OCI-LY1 (cell line): Measurements from ENCODE around the gene ANO2.

Source experiments
- H2AFZ ChIP-seq: fragments of 200-600 bp; sonication (generic), shearing (Covaris generic); 2 replicates; pipeline ENCODE4 v1.6.0; 2014; ENCODE audit warnings: antibody characterized with exemption, mild to moderate bottlenecking, low read length
- H3F3A ChIP-seq: fragments of 200-600 bp; sonication (generic), shearing (Covaris generic); 2 replicates; pipeline ENCODE4 v1.6.0; 2014; ENCODE audit warnings: mild to moderate bottlenecking, antibody characterized with exemption, low read length, moderate library complexity; ENCODE audit not compliant: insufficient read depth
- H3K27ac ChIP-seq: fragments of 200-600 bp; sonication (generic); 2 replicates; pipeline ENCODE4 v1.5.1; 2014; ENCODE audit warnings: low read length, mixed run types, mild to moderate bottlenecking, low read depth; ENCODE audit not compliant: poor library complexity, severe bottlenecking
- H3K27me3 ChIP-seq: fragments of 200-600 bp; sonication (generic); 2 replicates; pipeline ENCODE4 v1.6.0; 2014; ENCODE audit warnings: antibody characterized with exemption, mild to moderate bottlenecking, low read length, moderate library complexity; ENCODE audit not compliant: insufficient read depth
- H3K36me3 ChIP-seq: fragments of 200-600 bp; sonication (generic); 2 replicates; pipeline ENCODE4 v1.6.1; 2014; ENCODE audit warnings: mild to moderate bottlenecking, antibody characterized with exemption, low read length, moderate library complexity, mixed read lengths; ENCODE audit not compliant: insufficient read depth
- H3K4me1 ChIP-seq: fragments of 200-600 bp; sonication (generic); 2 replicates; pipeline ENCODE4 v1.5.1; 2014; ENCODE audit warnings: mild to moderate bottlenecking, low read length, moderate library complexity; ENCODE audit not compliant: insufficient read depth, severe bottlenecking
- H3K4me2 ChIP-seq: fragments of 200-600 bp; sonication (generic), shearing (Covaris generic); 2 replicates; pipeline ENCODE4 v1.6.1; 2014; ENCODE audit warnings: low read length
- H3K4me3 ChIP-seq: fragments of 200-600 bp; sonication (generic); 2 replicates; pipeline ENCODE4 v1.5.1; 2014; ENCODE audit warnings: low read length, low read depth, mild to moderate bottlenecking, mixed read lengths; ENCODE audit not compliant: poor library complexity, severe bottlenecking
- H3K79me2 ChIP-seq: fragments of 200-600 bp; shearing (Covaris generic); 2 replicates; pipeline ENCODE4 v1.6.1; 2016; ENCODE audit warnings: mixed run types, low read length, mixed read lengths; ENCODE audit not compliant: insufficient read depth
- H3K9ac ChIP-seq: fragments of 200-600 bp; sonication (generic), shearing (Covaris generic); 2 replicates; pipeline ENCODE4 v1.6.1; 2014; ENCODE audit warnings: mild to moderate bottlenecking, low read length, mixed read lengths
- H3K9me2 ChIP-seq: fragments of 200-600 bp; sonication (generic), shearing (Covaris generic); 2 replicates; pipeline ENCODE4 v1.6.1; 2014; ENCODE audit warnings: low read depth, mild to moderate bottlenecking, low read length, mixed read lengths
- H3K9me3 ChIP-seq: fragments of 200-600 bp; shearing (Covaris generic); 2 replicates; pipeline ENCODE4 v1.6.1; 2014; ENCODE audit warnings: low read length, mixed read lengths
- H4K20me1 ChIP-seq: fragments of 200-600 bp; sonication (generic), shearing (Covaris generic); 2 replicates; pipeline ENCODE4 v1.6.0; 2016; ENCODE audit warnings: mild to moderate bottlenecking, low read length; ENCODE audit not compliant: insufficient read depth
- CTCF ChIP-seq: fragments of 200-600 bp; sonication (generic), shearing (Covaris generic); IDR thresholded peaks from 2 replicates; pipeline ENCODE4 v1.5.1; 2017; ENCODE audit warnings: mild to moderate bottlenecking, antibody characterized with exemption, low read length, moderate library complexity, mixed read lengths
- EZH2 ChIP-seq: fragments of 200-600 bp; sonication (generic), shearing (Covaris generic); IDR thresholded peaks from 2 replicates; pipeline ENCODE4 v1.8.0; 2017; ENCODE audit warnings: borderline replicate concordance, mixed run types, mild to moderate bottlenecking, antibody characterized with exemption, low read length, moderate library complexity, mixed read lengths

The ANO2 gene

GRCh38 chr12:5589054-5589453 lies 356.0 kb downstream of the ANO2 start:
- Histone ChIP-seq H3K36me3 (no peaks in the 10 kb centered on the region), H3F3A (no peaks in the 10 kb centered on the region), H4K20me1 (no peaks in the 10 kb centered on the region), H3K27me3 (peaks cover 5% of the 10 kb centered on the region; the same call in 1 of the 2 replicates), H2AFZ (no peak overlapping the region), H3K4me3 (no peak overlapping the region), H3K9ac (no peak overlapping the region), H3K4me1 (no peaks in the 10 kb centered on the region), H3K4me2 (no peak overlapping the region), H3K27ac (no peak overlapping the region), H3K9me3 (no peaks in the 10 kb centered on the region), H3K9me2 (no peaks in the 10 kb centered on the region), H3K79me2 (no peaks in the 10 kb centered on the region)
- TF ChIP-seq EZH2, result no peak
- TF ChIP-seq CTCF, result no peak

- Histone ChIP-seq H3K9me3 (no peaks in the 10 kb centered on the region), H3K36me3 (no peaks in the 10 kb centered on the region), H3F3A (no peaks in the 10 kb centered on the region)
Measured at GRCh38 chr12:5588591-5588990, 356.5 kb downstream of the ANO2 start.

GRCh38 chr12:5588176-5588575 lies 356.9 kb downstream of the ANO2 start:
- no peaks in the 10 kb centered on the region for H3K9me2 ChIP-seq
- H3K4me2 ChIP-seq, result no peak overlapping the region
- H3K27ac ChIP-seq, result no peak overlapping the region
- no peaks in the 10 kb centered on the region for H3K36me3 ChIP-seq
- no peak overlapping the region for H2AFZ ChIP-seq
- H3K9ac ChIP-seq, result no peak overlapping the region
- peaks cover 5% of the 10 kb centered on the region; the same call in 1 of the 2 replicates for H3K27me3 ChIP-seq
- H3K9me3 ChIP-seq, result no peaks in the 10 kb centered on the region
- H4K20me1 ChIP-seq, result no peaks in the 10 kb centered on the region
- no peak overlapping the region for H3K4me3 ChIP-seq
- TF ChIP-seq EZH2 (no peak), CTCF (no peak)
- no peaks in the 10 kb centered on the region for H3K4me1 ChIP-seq
- H3F3A ChIP-seq, result no peaks in the 10 kb centered on the region
- no peaks in the 10 kb centered on the region for H3K79me2 ChIP-seq

More at GRCh38 chr12:5588591-5588990, 356.5 kb downstream of the ANO2 start:
- Histone ChIP-seq H3K4me3 (no peak overlapping the region), H3K9ac (no peak overlapping the region), H2AFZ (no peak overlapping the region), H3K27ac (no peak overlapping the region), H3K27me3 (peaks cover 5% of the 10 kb centered on the region; the same call in 1 of the 2 replicates), H3K9me2 (no peaks in the 10 kb centered on the region), H3K4me2 (no peak overlapping the region), H3K4me1 (no peaks in the 10 kb centered on the region), H4K20me1 (no peaks in the 10 kb centered on the region), H3K79me2 (no peaks in the 10 kb centered on the region)
- TF ChIP-seq CTCF, result no peak
- TF ChIP-seq EZH2, result no peak
